Measurements from ENCODE around the gene ZBTB16.

- no peak for TF ChIP-seq CTCF (IDR thresholded peaks at IDR 0.05)
- no peak for TF ChIP-seq POLR2A (IDR thresholded peaks at IDR 0.05)
Observed at GRCh38 chr11:114167771-114168448, 108.4 kb downstream of the ZBTB16 start.

Data from stomach (tissue), 4 donors.